Stromal cell of bone marrow (primary cell): ENCODE data around the gene PLIN5.

Experiments used
- DNase-seq: peaks from one replicate; pipeline ENCODE4 v3.0.0-alpha.2; 2012; ENCODE audit warnings: low read depth

PLIN5 gene, protein sequence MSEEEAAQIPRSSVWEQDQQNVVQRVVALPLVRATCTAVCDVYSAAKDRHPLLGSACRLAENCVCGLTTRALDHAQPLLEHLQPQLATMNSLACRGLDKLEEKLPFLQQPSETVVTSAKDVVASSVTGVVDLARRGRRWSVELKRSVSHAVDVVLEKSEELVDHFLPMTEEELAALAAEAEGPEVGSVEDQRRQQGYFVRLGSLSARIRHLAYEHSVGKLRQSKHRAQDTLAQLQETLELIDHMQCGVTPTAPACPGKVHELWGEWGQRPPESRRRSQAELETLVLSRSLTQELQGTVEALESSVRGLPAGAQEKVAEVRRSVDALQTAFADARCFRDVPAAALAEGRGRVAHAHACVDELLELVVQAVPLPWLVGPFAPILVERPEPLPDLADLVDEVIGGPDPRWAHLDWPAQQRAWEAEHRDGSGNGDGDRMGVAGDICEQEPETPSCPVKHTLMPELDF

DNA sequence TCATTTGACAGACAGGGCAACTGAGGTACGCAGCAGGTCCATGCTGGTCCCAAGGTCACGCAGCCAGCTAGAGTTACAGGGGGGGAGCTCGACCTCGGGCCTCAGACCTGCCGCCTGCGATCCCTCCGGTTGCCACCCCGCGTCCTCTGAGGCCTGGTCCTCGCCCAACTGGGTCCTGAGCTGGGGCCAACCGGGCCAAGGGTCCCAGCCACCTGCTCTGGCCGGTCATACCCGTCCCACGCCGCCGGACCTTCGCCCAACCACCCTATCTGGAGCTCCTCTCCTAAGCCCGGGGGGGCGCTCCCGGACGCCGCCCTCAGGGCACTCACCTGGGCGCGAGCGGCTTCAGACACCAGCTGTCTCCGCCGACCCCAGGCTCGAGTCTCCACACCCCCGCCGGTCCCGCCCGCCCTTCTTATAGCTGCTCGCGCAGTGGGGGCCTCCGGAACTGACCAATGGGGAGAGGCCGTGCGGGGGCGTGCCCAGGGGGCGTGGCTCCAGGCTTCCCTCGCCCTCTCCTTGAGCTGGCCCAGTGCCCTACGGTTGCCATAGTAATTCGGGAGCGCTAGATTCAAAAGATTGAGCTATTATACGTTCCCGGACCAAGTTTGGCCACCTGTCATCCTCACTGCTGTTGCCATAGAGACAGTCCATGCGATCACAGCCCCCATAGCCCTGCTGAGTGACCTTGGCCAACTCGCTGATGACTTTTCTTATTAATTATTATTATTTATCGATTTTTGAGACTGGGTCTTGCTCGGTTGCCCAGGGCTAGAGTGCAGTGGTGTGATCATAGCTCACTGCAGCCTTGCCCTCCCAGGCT lies at the start of gene PLIN5:
PLIN5 (minus strand) TSS at position 389 of the 823 bp plus-strand sequence. CDS start 1,150 bp downstream, outside the sequence.
- DNase-seq: no peak

DNA sequence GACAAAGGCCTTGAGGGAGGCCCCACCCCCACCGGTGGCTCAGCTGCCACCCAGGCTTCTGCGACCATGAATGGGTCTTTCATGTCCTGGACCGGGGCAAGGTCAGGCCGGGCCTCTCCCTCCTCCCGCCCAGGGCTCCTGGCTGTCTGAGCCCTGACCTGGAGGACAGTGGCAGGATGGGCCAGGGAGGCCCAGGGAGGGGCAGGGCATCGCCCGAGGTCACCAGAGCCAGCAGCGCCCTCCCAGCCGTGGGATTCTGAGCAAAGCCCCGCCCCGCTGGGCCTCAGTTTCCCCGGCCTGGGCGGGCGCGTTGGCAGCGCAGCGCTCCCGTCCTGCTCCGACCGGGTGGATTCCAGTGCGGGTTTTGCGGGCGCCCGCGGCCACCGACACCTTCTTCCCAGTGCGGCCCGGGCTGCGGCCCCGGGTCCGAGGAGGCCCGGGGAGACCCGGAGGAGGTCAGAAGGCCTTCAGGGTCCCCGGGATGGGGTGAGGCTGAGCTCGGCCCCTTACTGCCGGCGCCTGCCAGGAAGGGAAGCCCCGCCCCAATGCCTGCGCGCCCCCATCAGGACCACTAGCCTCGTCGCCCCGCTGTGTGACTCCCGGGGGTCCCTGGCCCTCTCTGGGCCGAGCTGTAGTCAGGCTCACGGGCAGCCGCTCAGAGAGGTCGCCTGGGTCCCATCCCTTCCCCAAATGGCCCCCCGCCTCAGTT lies 49.1 kb upstream of the PLIN5 start:
- DNase-seq: no peak

- no peak for DNase-seq
These were observed 48.2 kb upstream of the PLIN5 start for GRCh38 chr19:4582980-4583842.

- DNase-seq: no peak
These were observed 46.9 kb upstream of the PLIN5 start for GRCh38 chr19:4581666-4582553.

DNA sequence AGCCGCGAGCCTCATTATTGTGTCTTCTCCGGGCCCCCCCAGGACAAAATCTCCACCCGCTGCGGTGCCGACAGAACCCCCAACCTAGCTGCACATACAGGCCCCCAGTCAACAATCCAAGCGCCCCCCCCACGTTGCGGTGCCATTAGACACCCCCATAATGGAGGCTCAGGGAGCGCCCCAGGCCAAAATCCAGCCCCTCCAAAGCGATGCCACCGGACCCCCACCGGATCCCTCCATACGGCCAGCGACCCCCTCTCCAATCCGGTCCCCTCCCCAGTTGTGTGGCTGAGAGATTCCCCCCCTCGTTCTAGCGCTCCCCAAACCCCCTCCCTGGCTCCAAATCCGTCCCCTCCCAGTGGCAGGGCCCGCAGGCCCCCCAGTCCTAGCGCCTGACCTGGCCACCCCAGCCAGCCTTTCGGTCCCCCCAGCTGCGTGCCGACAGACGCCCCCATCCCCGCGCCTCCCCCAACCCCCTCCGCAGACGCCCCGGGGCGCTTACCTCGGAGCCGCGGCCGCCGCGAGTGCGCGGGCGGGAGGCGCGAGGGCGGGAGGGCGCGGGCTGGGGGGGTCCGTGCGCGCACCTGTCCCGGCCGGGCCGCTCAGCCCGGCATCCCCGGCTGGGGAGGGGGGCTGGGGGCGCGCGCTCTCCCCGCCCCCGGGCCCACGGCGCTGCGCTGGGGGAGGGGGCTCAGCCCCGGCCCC lies 46.1 kb upstream of the PLIN5 start:
- no peak for DNase-seq

DNA sequence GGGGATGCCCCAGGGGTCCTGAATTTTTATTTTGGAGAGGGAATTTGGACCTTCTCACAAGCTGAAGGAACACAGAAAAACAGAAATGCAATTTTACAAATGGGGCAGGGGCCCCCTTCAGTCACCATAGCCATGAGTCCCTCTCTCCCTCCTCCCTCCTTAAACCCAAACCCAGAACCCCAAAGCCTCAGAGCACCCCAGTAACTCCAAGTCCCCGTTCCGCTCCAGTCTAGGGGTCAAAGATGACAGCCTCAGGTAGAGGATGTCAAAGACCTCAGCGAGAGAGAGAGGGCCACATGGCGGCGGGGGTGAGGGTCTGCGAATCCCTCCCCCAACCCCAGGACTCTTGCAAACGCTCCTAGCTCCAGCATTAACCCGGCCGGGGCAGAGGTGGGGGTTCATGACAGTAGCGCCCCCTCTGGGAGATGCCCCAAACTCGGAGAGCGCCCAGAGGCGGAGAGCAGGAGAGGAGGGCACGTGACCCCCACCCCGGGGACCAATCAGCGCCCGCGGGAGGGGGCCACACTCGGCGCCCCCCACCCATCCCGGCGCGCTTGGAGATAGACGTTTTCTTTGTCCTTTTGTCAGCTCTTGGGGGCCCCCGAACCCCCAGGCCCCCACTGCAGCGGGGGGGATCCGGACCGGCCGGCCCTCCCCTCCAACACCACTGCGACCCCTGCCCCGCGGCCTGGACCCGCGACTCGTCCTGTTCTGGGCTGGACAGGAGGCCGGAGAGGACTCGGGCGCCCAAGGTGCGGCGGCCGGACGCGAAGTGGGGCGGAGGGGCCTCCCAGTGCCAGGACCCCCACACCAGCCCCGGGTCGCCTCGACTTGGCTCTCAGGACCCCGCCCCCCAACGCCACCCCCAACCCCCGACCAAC lies 45.2 kb upstream of the PLIN5 start:
- no peak for DNase-seq

- no peak for DNase-seq
These were observed 44.4 kb upstream of the PLIN5 start for GRCh38 chr19:4579389-4579788.

DNA sequence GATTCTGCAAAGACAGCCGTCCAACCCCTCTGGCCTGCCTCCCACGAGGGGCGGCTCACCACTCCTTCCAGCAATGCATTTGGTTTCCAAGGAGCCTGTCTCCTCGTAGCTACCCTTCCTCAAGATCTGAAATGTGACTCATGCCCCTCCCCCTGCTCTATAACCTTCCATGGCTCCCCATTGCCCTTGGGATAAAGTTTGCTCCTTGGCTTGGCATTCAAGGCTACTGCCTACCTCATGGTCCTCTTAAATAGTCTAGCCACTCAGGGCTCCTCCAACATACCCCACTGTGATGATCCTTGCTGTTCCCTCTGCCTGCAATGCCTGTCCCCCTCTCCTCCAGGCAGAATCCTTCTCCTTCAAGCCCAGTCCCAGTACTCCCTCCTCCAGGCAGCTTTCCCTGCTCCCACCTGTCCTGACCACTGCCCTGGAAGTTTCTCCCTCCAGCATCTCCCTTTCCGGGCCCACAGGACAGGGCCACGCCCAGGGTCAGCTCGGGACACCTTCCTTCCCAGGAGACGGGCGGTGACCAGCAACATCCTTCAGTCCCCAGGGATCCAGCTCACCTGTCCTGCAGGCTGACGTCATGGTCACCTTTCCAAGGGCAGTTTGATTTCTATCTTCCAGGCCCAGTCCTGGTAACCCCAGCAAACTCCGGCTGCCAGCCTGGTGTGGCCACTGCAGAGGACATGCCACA lies 43.7 kb upstream of the PLIN5 start:
- DNase-seq: no peak

DNA sequence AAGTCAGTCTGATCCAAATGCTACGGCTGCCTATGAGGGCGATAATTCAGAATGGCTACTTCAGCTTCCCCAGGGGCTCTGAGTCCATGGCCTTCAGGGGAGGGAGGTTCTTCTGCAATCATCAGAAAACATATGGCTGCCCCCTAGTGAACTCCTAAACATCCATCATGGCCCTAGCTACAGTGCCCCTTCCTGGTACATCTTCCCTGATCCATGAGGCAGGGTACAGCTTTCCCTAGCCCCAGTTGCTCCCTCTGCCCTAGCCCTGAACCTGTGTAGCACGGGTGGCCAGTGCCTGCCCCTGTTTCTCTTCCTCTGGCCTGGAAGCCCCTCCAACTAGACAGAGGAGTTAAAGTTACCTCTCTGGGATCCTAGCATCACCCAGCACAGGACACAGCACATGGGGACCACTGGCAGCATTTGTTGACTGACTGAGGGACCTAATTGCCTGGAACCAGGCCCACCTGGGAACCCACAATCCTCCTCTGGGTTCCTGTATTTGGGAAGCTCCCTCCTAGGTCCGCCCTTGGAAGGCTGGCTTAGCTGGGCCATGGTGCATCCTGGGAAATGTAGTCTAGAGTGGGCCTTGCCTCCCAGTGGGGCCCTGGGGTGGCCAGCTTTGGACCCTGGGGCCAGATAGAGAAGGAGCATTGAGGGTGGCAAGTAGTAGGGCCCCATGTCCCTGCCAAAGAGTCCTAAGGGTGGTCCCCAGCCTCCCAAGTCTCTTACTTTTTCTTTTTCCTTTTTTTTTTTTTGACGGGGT lies 42.2 kb upstream of the PLIN5 start:
- DNase-seq: no peak

DNA sequence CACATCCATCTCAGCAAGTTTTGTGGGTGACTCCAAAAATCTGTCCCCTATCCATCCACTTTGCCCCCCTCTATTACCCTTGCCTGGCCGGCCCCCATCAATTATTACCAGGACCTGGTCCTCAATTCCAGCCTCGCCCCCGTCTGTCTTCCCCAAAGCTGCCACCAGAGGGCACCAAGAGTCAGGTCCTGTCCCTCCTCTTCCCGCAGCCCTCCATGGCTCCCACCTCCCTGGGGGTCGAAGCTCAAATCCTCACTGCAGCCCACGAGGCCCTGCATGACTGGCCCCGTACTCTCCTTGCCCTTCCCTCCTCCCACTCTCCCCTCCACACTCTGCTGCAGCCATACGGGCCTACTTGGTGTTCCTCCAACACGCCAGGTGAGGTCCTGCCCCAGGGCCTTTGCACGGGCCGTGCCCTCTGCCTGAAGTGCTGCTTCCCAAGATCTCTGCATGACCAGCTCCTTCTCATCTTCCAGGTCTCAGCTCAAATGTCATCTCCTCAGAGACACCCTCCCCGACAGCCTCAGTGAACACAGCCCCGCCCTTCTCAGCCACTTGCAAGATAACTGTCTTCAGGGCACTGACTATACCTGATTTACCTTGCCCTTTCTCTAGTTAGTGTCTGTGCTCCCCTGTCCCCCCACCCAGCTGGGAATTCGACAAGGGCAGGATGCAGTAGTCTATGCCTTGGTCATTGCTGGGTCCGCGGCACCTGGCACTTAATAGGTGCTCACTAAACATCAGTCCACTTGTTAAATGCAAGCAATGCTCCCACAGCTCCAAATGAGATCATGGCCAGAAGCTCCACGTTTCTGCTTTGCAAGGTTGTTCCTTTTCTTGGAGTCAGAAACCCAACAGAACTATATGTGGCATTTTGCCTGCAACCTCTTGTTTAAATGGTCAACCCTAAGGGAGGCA lies 41.3 kb upstream of the PLIN5 start:
- no peak for DNase-seq

- DNase-seq: peak; percentile 86
These were observed 40.4 kb upstream of the PLIN5 start for GRCh38 chr19:4575267-4576015.

- no peak for DNase-seq
These were observed 38.7 kb upstream of the PLIN5 start for GRCh38 chr19:4573682-4574081.

- DNase-seq: no peak
These were observed 36.4 kb upstream of the PLIN5 start for GRCh38 chr19:4571305-4571917.

- DNase-seq: no peak
These were observed 35.9 kb upstream of the PLIN5 start for GRCh38 chr19:4570916-4571304.

GRCh38 chr19:4570402-4570801 lies 35.4 kb upstream of the PLIN5 start:
- DNase-seq: no peak
